ENCODE data around the gene ZNF480. TPM values are rescaled to one million over a fixed set of nuclear protein-coding genes. Genes with fewer than 3 reads are reported as not detected.

The ZNF480 gene
- total and polyA plus RNA-seq, 2 donors (not counting 1 experiment from before 2014, with no cell fraction given), result 6.7 to 21.8 TPM

- Histone ChIP-seq H3K4me1 (ENCODE audit: control insufficient read depth in 2 of 2, insufficient read depth in 2 of 2, low read length in 2 of 2) (peaks cover 11 to 16% of the 10 kb centered on the region in 2 donors), H3K36me3 (replicated peaks in 1 of 2; ENCODE audit: control extremely low read depth in 1 of 2, control insufficient read depth in 1 of 2, extremely low read depth in 1 of 2, insufficient read depth in 2 of 2, low read length in 1 of 2) (peaks cover 6 to 16% of the 10 kb centered on the region in 2 experiments), H3K9ac (ENCODE audit: low read length) (peak overlapping the region; percentile 83), H3K9me3 (ENCODE audit: control extremely low read depth in 1 of 3, control insufficient read depth in 2 of 3, insufficient read depth in 1 of 3, low read length in 2 of 3) (peaks cover 1 to 42% (median 5%) of the 10 kb centered on the region in 3 donors), H3K4me3 (ENCODE audit: control extremely low read depth in 1 of 5, extremely low read depth in 1 of 5, insufficient read depth in 1 of 5, low read depth in 2 of 5, low read length in 4 of 5) (peak overlapping the region; percentile 82 to 98 (median 98)), H2AFZ (ENCODE audit: insufficient read depth, low read depth, low read length, poor library complexity, severe bottlenecking) (peak overlapping the region; percentile 92), H3K79me2 (ENCODE audit: control insufficient read depth, insufficient read depth, low read length) (peaks cover 16% of the 10 kb centered on the region), H3K4me2 (replicated peaks; ENCODE audit: low read depth, low read length, poor library complexity, severe bottlenecking) (peak overlapping the region; percentile 96), H3K27me3 (replicated peaks in 1 of 4; ENCODE audit: control extremely low read depth in 1 of 4, control insufficient read depth in 3 of 4, insufficient read depth in 4 of 4, low read length in 3 of 4) (no peaks in the 10 kb centered on the region), H3K27ac (ENCODE audit: low read length in 2 of 2) (peak overlapping the region; percentile 44 to 68), H4K20me1 (ENCODE audit: control insufficient read depth, insufficient read depth, low read length, poor library complexity, severe bottlenecking) (no peaks in the 10 kb centered on the region)
- intact Hi-C loops (cut with micrococcal nuclease), result loop anchor here (2.0 kb wide), 2 partner anchors 230 to 342 kb away; partner anchors contain the start of genes ZNF808 and ZNF83
- Mint-ChIP-seq H3K9me3 (ENCODE audit: insufficient read depth) (peaks cover 2% of the 10 kb centered on the region), H3K4me3 (peak overlapping the region; percentile 85), H3K4me1 (peaks cover 21% of the 10 kb centered on the region), H3K27ac (peak overlapping the region; percentile 78), H3K27me3 (no peaks in the 10 kb centered on the region)
- TF ChIP-seq EZH2 (IDR thresholded peaks at IDR 0.05; ENCODE audit: borderline replicate concordance, insufficient read depth, low read depth, low read length, poor library complexity, severe bottlenecking) (no peak), CTCF (IDR thresholded peaks at IDR 0.05) (no peak)
- POLR2A ChIA-PET, result no interaction called here
- ATAC-seq (ENCODE audit: low read depth) (no peak), DNase-seq (no peak)
- CTCF ChIA-PET, result no interaction called here
- WGBS (ENCODE audit: insufficient coverage), result 18% methylated on average over 5 of the region's 8 CpGs
Observed at GRCh38 chr19:52296400-52296772, 583 bp upstream of the ZNF480 start.

- DNase-seq (peak; percentile 17), ATAC-seq (ENCODE audit: low read depth) (no peak)
- Histone ChIP-seq H3K4me3 (ENCODE audit: control extremely low read depth in 1 of 5, extremely low read depth in 1 of 5, insufficient read depth in 1 of 5, low read depth in 2 of 5, low read length in 4 of 5) (peak overlapping the region; percentile 86 to 98 (median 98)), H3K9me3 (ENCODE audit: control extremely low read depth in 1 of 3, control insufficient read depth in 2 of 3, insufficient read depth in 1 of 3, low read length in 2 of 3) (peaks cover 1 to 40% (median 11%) of the 10 kb centered on the region in 3 donors), H3K9ac (ENCODE audit: low read length) (peak overlapping the region; percentile 99), H3K27ac (ENCODE audit: low read length in 2 of 2) (peak overlapping the region; percentile 94 to 96), H3K4me2 (replicated peaks; ENCODE audit: low read depth, low read length, poor library complexity, severe bottlenecking) (peak overlapping the region; percentile 86), H3K36me3 (replicated peaks in 1 of 2; ENCODE audit: control extremely low read depth in 1 of 2, control insufficient read depth in 1 of 2, extremely low read depth in 1 of 2, insufficient read depth in 2 of 2, low read length in 1 of 2) (peaks cover 5 to 29% of the 10 kb centered on the region in 2 experiments), H3K4me1 (ENCODE audit: control insufficient read depth in 2 of 2, insufficient read depth in 2 of 2, low read length in 2 of 2) (peaks cover 11 to 16% of the 10 kb centered on the region in 2 donors), H3K27me3 (replicated peaks in 1 of 4; ENCODE audit: control extremely low read depth in 1 of 4, control insufficient read depth in 3 of 4, insufficient read depth in 4 of 4, low read length in 3 of 4) (no peaks in the 10 kb centered on the region), H2AFZ (ENCODE audit: insufficient read depth, low read depth, low read length, poor library complexity, severe bottlenecking) (peak overlapping the region; percentile 91), H4K20me1 (ENCODE audit: control insufficient read depth, insufficient read depth, low read length, poor library complexity, severe bottlenecking) (no peaks in the 10 kb centered on the region), H3K79me2 (ENCODE audit: control insufficient read depth, insufficient read depth, low read length) (peaks cover 16% of the 10 kb centered on the region)
- ChIA-PET POLR2A (no interaction called here), CTCF (no interaction called here)
- Mint-ChIP-seq H3K9me3 (ENCODE audit: insufficient read depth) (peaks cover 5% of the 10 kb centered on the region), H3K27me3 (no peaks in the 10 kb centered on the region), H3K4me3 (peak overlapping the region; percentile 96), H3K27ac (peak overlapping the region; percentile 98), H3K4me1 (peaks cover 21% of the 10 kb centered on the region)
- 24% methylated on average over 12 of the region's 18 CpGs for WGBS (ENCODE audit: insufficient coverage)
- TF ChIP-seq EZH2 (IDR thresholded peaks at IDR 0.05; ENCODE audit: borderline replicate concordance, insufficient read depth, low read depth, low read length, poor library complexity, severe bottlenecking), result no peak
- no peak for TF ChIP-seq CTCF (IDR thresholded peaks at IDR 0.05)
- intact Hi-C loops (cut with micrococcal nuclease), result loop anchor here (1.0 to 2.0 kb wide), 5 partner anchors 28 to 806 kb away; partner anchors contain the start of genes ZNF160, ZNF766, ZNF808 and ZNF83
Observed at GRCh38 chr19:52297601-52298364, 814 bp downstream of the ZNF480 start.

All from B cell (primary cell).